HG02678 (cell line): ENCODE results near the gene BICDL2.
A peak's percentile ranks its signal among the peaks of the same experiment; 100 is the strongest.

ENCODE experiments used
- ATAC-seq: cut with Tn5 transposase; IDR thresholded peaks from one replicate; pipeline ENCODE4 v1.9.1; 2021; ENCODE audit warnings: mild to moderate bottlenecking, moderate library complexity; ENCODE audit not compliant: unreplicated experiment

The BICDL2 gene

DNA sequence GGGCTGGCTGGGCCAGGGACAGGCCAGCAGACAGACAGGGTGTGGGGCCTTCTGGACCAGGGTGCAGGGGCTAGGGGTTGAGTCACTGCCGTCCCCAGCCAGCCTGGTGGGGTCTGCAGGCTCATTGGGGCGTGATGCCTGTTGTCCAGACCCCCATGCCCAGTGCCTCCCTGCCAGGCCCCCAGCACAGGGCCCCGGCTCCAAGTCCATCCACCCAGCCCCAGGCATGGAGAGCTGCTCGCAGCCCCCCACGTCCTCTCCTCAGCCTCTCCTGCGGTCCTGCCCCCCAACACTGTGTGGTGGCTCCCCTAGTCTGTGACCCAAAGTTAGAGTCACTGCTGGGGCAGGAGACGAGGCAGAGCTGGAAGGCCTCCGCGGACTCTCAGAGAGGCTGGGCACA, 49.5 kb downstream of the BICDL2 start:
- ATAC-seq: no peak

- no peak for ATAC-seq
Observed at GRCh38 chr16:2986623-2987188, 50.0 kb downstream of the BICDL2 start.

GRCh38 chr16:2985893-2986355, 50.8 kb downstream of the BICDL2 start:
- no peak for ATAC-seq

DNA sequence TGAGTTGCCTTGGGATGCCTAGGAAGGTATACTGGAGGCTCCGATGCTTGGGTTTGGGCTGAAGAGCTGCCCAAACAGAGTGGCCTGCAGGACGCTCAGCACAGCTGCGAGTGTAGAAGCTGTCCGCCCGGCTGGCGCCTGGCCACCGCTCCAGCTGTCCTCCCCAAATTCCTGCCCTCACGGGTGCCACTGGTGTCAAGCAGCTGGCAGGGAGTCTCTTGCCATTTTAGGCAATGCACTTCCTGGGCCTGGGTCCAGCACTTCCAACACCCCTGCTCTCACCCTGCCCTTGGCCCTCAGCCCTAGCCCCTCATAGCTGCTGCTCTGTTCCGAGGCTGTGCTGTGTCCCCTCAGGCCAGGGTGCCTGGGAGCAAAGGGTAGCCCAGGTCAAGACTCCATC, 51.3 kb downstream of the BICDL2 start:
- ATAC-seq: no peak

DNA sequence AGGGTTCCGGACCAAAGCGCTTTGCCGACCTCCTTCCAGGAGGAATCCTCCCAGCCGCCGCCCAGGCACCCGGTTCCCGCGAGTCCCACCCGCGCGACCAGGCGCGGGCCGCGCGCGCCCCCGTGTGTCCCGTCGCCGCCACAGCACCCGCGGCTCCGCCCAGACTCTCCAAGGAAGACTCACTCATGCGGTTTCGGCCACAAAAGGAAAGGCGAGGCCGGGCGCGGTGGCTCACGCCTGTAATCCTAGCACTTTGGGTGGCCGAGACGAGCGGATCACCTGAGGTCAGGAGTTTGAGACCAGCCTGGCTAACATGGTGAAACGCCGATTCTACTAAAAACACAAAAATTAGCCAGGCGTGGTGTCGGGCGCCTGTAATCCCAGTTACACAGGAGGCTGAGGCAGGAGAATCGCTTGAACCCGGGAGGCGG, 53.0 kb downstream of the BICDL2 start:
- ATAC-seq: peak; percentile 42

- ATAC-seq: no peak
Observed at GRCh38 chr16:2982402-2982801, 54.3 kb downstream of the BICDL2 start.

GRCh38 chr16:2981899-2982250, 54.9 kb downstream of the BICDL2 start:
- ATAC-seq: no peak

DNA sequence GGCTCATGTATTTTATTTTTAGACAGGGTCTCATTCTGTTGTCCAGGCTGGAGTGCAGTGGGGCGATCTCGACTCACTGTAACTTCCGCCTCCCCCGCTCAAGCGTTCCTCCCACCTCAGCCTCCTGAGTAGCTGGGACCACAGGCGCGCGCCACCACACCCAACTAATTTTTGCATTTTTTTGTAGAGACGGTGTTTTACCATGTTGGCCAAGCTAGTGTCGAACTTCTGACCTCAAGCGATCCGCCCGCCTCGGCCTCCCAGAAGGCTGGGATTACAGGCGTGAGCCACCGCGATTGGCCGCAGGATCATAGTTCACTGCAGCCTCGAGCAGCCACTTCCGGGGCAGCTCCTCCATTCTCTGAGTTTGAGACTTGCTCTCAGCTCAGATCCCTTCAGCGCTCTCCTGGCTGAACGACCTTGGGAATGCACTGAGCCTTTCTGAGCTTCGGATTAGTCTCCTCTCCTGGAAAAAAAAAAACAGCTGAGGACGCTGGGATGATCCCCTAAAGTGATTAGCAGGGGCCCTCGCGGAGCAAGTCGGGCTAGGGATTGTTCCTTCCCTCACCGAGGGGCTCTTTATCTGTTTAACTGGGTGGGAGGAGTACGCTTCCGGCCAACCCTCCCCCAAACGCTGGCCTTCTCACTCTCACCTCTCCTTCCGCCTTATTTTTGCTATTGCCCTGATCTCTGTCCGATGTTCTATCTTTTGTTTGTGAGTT, 55.4 kb downstream of the BICDL2 start:
- no peak for ATAC-seq

DNA sequence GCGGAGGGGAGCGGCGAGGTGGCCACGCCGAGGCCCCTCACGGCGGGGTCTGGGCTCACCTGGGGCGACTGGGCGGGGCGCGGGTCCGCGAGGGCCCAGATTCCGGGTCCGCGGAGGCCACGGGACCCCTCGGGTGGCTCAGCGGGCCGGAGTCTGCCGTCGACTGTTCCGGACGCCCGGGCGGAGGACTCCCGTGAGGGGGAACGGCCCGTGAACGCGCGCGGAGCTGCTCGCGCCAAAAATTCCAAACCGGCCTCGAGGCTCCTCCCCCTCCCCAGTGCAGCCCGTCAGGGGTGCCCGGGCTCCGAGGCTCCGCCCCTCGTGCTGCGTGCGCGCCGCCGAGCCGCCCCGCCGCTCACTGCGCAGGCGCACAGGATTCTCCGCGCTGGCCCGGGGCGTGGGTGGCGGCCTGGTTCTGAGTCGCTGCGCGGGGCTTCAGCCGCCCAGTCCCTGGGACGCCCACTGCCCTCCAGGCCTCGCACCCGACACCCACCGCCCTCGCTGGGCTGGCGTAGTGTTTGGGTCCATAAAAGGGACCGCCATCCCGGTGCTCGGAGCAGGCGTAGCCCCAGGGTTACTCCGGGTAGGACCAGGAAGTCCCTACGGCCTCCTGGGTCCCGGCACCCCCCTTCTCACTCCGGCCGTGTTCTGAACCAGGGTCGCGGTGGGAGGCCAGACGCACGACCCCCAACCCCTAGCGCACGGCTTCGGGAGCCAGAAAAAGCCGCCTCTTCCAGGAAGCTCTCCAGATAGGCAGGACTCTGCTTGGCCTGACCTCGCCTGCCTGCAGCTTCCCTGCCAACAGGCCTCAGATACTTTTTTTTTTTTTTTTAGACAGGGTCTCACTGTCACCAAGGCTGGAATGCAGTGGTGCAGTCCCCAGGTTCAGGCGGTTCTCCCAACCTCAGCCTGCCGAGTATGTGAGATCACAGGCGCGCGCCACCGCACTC, 56.2 kb downstream of the BICDL2 start, which contains the start of gene PKMYT1:
TSS of gene PKMYT1 (minus strand) at position 220 of the 950 bp plus-strand sequence. CDS start 789 bp downstream, outside the sequence.
- peak; percentile 78 for ATAC-seq

GRCh38 chr16:2979669-2980226, 57.0 kb downstream of the BICDL2 start:
- no peak for ATAC-seq
